HepG2 (cell line): Measurements from ENCODE around the gene UGGT1. TPM values are rescaled to one million over a fixed set of nuclear protein-coding genes. Genes with fewer than 3 reads are reported as not detected.
A peak's percentile ranks its signal among the peaks of the same experiment; 100 is the strongest.

ENCODE experiments used
- ARNTL ChIP-seq: sonication (generic); formaldehyde crosslinking; IDR thresholded peaks from 2 replicates; pipeline ENCODE4 v1.4.0; 2020; ENCODE audit warnings: mild to moderate bottlenecking, missing genetic modification reagents
- ATF7 ChIP-seq, 2 experiments: fragments of 450-650 bp in 1 of 2; sonication (generic) in 1 of 2; formaldehyde crosslinking in 1 of 2; IDR thresholded peaks; 2 replicates each; pipeline versions ENCODE4 v1.4.0 to v1.6.1; 2016 to 2020; ENCODE audit warnings: antibody characterized with exemption in 1 of 2, mild to moderate bottlenecking in 1 of 2, missing genetic modification reagents in 1 of 2
- ATM ChIP-seq: fragments of 450-650 bp; IDR thresholded peaks from 2 replicates; pipeline ENCODE4 v1.7.1; 2017; ENCODE audit warnings: mild to moderate bottlenecking, borderline replicate concordance
- BCL3 ChIP-seq: sonication (generic); formaldehyde crosslinking; IDR thresholded peaks from 2 replicates; pipeline ENCODE4 v1.5.1; 2020; ENCODE audit warnings: mild to moderate bottlenecking, missing genetic modification reagents, moderate library complexity
- CCDC6 ChIP-seq: sonication (generic); formaldehyde crosslinking; IDR thresholded peaks from 2 replicates; pipeline ENCODE4 v1.8.1; 2022; ENCODE audit warnings: mild to moderate bottlenecking, missing genetic modification reagents, moderate library complexity
- CHD4 ChIP-seq: fragments of 200-600 bp; sonication (generic); IDR thresholded peaks from 2 replicates; pipeline ENCODE4 v1.7.0; 2017; ENCODE audit warnings: mild to moderate bottlenecking, low read length, borderline replicate concordance
- HOXA5 ChIP-seq: sonication (generic); formaldehyde crosslinking; IDR thresholded peaks from 2 replicates; pipeline ENCODE4 v1.4.0; 2020; ENCODE audit warnings: missing genetic modification reagents
- NRL ChIP-seq: sonication (generic); formaldehyde crosslinking; IDR thresholded peaks from 2 replicates; pipeline ENCODE4 v1.5.0; 2020; ENCODE audit warnings: missing genetic modification reagents, mild to moderate bottlenecking, moderate library complexity, borderline replicate concordance
- REXO4 ChIP-seq: sonication (generic); formaldehyde crosslinking; IDR thresholded peaks from 2 replicates; pipeline ENCODE4 v1.8.0; 2022; ENCODE audit warnings: missing genetic modification reagents, mild to moderate bottlenecking, borderline replicate concordance
- THAP8 ChIP-seq: sonication (generic); formaldehyde crosslinking; IDR thresholded peaks from 2 replicates; pipeline ENCODE4 v1.5.1; 2020; ENCODE audit warnings: missing genetic modification reagents, mild to moderate bottlenecking, borderline replicate concordance
- TSC22D2 ChIP-seq: sonication (generic); formaldehyde crosslinking; IDR thresholded peaks from 2 replicates; pipeline ENCODE4 v1.5.1; 2020; ENCODE audit warnings: missing genetic modification reagents, mild to moderate bottlenecking, borderline replicate concordance
- ZBTB46 ChIP-seq: sonication (generic); formaldehyde crosslinking; IDR thresholded peaks from 2 replicates; pipeline ENCODE4 v1.4.0; 2020; ENCODE audit warnings: mild to moderate bottlenecking, missing genetic modification reagents, borderline replicate concordance
- ZNF225 ChIP-seq: sonication (generic); formaldehyde crosslinking; IDR thresholded peaks from 2 replicates; pipeline ENCODE4 v1.4.0; 2020; ENCODE audit warnings: mild to moderate bottlenecking, missing genetic modification reagents
- ZNF468 ChIP-seq: sonication (generic); formaldehyde crosslinking; IDR thresholded peaks from 2 replicates; pipeline ENCODE4 v1.8.0; 2022; ENCODE audit warnings: mild to moderate bottlenecking, moderate library complexity, missing genetic modification reagents
- ZNF501 ChIP-seq: sonication (generic); formaldehyde crosslinking; IDR thresholded peaks from 2 replicates; pipeline ENCODE4 v1.5.1; 2020; ENCODE audit warnings: mild to moderate bottlenecking, moderate library complexity, missing genetic modification reagents
- ZNF570 ChIP-seq: sonication (generic); formaldehyde crosslinking; IDR thresholded peaks from 2 replicates; pipeline ENCODE4 v1.4.0; 2020; ENCODE audit warnings: mild to moderate bottlenecking, missing genetic modification reagents, borderline replicate concordance
- ZNF710 ChIP-seq: sonication (generic); formaldehyde crosslinking; IDR thresholded peaks from 2 replicates; pipeline ENCODE4 v1.5.0; 2020; ENCODE audit warnings: mild to moderate bottlenecking, missing genetic modification reagents, borderline replicate concordance
- polyA plus RNA-seq, 8 experiments: library from polyadenylated mRNA; depleted of rRNA in 3 of 8; stranded (reverse) in 7 of 8; unstranded in 1 of 8; fragments of >200 nt; fragmentation: Illumina TruSeq in 4 of 8; extraction: Trizol in 4 of 8; gene quantifications; 2 replicates each; pipeline versions ENCODE4 v1.2.1 to v1.2.3, GENCODE V29; 2011 to 2016; ENCODE audit warnings: low read depth in 4 of 8, missing spikeins in 1 of 8, mixed read lengths in 1 of 8; ENCODE audit not compliant: insufficient read depth in 1 of 8
- total RNA-seq, 5 experiments: library from RNA; depleted of rRNA; stranded (reverse); fragments of >200 nt; fragmentation: Illumina TruSeq; extraction: Trizol; gene quantifications; 2 replicates each; pipeline ENCODE4 v1.2.3, GENCODE V29; 2016; ENCODE audit warnings: low read depth in 1 of 5
- TF ChIP-seq, protein P1 (sequence below): sonication (generic); formaldehyde crosslinking; IDR thresholded peaks from 2 replicates; pipeline ENCODE4 v1.4.0; 2020; ENCODE audit warnings: missing genetic modification reagents, borderline replicate concordance
- TF ChIP-seq, protein P2 (sequence below): sonication (generic); formaldehyde crosslinking; IDR thresholded peaks from 2 replicates; pipeline ENCODE4 v1.8.0; 2022; ENCODE audit warnings: mild to moderate bottlenecking, missing genetic modification reagents

Gene UGGT1
- total and polyA plus RNA-seq, 2 of the 13 experiments (the other 11 are each of a cell fraction or from before 2014, with no cell fraction given): 35.8 to 83.2 TPM

DNA sequence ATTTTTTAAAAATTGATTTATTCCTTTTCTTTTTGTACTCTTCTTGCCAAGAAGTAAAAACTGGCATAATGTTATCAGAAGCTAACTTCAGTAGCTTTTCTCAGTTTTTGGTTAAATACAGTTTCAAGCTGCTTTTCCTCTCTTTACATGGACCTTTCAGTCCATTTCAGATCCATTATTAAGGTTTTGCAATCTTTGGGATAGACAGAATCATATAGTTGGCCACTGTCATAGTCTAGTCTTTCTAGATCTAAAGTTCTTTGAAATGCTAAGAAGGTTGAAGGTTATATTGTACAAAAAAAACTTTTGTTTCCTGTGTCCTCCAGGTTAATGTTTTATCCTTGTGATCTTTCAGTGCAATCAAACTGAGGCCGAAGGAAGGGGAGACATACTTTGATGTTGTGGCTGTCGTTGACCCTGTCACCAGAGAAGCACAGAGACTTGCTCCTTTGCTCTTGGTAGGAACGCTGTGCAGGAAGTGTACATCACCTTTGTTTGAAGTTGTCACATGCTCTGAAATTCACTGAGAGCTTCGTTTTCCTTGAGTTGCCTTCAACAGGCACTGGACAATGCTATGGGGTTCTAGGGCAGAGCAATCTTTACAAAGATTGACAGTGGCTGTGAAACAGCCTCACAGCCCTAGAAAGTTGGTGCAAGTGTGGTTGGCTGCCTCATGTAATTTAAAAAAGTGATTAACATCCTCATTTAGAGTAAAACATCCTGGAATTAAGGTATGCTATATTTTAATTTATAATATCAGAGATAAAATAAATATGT lies 79.1 kb downstream of the UGGT1 start (continued):
- TF ChIP-seq ZNF468 (no peak), ZBTB46 (CRISPR knock-in tag) (peak; percentile 31; the same call in 1 of the 2 replicates), HOXA5 (peak; percentile 82), CHD4 (peak; percentile 88; the same call in 1 of the 2 replicates), CCDC6 (CRISPR knock-in tag) (peak; percentile 89), TSC22D2 (CRISPR knock-in tag) (peak; percentile 91), BCL3 (CRISPR knock-in tag) (no peak), ARNTL (CRISPR knock-in tag) (peak; percentile 96), ATM (no peak), ATF7 (IDR thresholded peaks at IDR 0.05) (no peak), ATF7 (CRISPR knock-in tag; IDR thresholded peaks at IDR 0.05) (peak; percentile 84), ZNF710 (CRISPR knock-in tag) (peak; percentile 96), ZNF570 (no peak), ZNF501 (CRISPR knock-in tag) (peak; percentile 75), THAP8 (no peak), ZNF225 (CRISPR knock-in tag) (no peak), REXO4 (CRISPR knock-in tag) (no peak), NRL (CRISPR knock-in tag) (no peak)
- TF ChIP-seq, protein P1, sequence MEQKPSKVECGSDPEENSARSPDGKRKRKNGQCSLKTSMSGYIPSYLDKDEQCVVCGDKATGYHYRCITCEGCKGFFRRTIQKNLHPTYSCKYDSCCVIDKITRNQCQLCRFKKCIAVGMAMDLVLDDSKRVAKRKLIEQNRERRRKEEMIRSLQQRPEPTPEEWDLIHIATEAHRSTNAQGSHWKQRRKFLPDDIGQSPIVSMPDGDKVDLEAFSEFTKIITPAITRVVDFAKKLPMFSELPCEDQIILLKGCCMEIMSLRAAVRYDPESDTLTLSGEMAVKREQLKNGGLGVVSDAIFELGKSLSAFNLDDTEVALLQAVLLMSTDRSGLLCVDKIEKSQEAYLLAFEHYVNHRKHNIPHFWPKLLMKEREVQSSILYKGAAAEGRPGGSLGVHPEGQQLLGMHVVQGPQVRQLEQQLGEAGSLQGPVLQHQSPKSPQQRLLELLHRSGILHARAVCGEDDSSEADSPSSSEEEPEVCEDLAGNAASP (CRISPR knock-in tag): peak; percentile 94
- TF ChIP-seq, protein P2, sequence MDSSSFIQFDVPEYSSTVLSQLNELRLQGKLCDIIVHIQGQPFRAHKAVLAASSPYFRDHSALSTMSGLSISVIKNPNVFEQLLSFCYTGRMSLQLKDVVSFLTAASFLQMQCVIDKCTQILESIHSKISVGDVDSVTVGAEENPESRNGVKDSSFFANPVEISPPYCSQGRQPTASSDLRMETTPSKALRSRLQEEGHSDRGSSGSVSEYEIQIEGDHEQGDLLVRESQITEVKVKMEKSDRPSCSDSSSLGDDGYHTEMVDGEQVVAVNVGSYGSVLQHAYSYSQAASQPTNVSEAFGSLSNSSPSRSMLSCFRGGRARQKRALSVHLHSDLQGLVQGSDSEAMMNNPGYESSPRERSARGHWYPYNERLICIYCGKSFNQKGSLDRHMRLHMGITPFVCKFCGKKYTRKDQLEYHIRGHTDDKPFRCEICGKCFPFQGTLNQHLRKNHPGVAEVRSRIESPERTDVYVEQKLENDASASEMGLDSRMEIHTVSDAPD (CRISPR knock-in tag): peak; percentile 87; the same call in 1 of the 2 replicates
